Fibroblast of mammary gland (primary cell): ENCODE data around the gene LINGO3.
A peak's percentile ranks its signal among the peaks of the same experiment; 100 is the strongest.

Experiments
- DNase-seq: peaks from one replicate; pipeline ENCODE4 v3.0.0-alpha.2; 2010; ENCODE audit warnings: low read depth
- H3K4me3 ChIP-seq: 2 replicates; pipeline ENCODE4 v1.5.1; 2011; ENCODE audit warnings: low read depth, mild to moderate bottlenecking, low read length, moderate library complexity; ENCODE audit not compliant: control insufficient read depth
- TF ChIP-seq, protein P1 (sequence below): conservative IDR thresholded peaks from 2 replicates; pipeline ENCODE4 v1.5.1; 2011; ENCODE audit warnings: low read depth, low read length, inconsistent platforms; ENCODE audit not compliant: control insufficient read depth, insufficient read depth

Gene LINGO3

GRCh38 chr19:2266183-2266993 lies 41.6 kb downstream of the LINGO3 start:
- TF ChIP-seq, protein P1, sequence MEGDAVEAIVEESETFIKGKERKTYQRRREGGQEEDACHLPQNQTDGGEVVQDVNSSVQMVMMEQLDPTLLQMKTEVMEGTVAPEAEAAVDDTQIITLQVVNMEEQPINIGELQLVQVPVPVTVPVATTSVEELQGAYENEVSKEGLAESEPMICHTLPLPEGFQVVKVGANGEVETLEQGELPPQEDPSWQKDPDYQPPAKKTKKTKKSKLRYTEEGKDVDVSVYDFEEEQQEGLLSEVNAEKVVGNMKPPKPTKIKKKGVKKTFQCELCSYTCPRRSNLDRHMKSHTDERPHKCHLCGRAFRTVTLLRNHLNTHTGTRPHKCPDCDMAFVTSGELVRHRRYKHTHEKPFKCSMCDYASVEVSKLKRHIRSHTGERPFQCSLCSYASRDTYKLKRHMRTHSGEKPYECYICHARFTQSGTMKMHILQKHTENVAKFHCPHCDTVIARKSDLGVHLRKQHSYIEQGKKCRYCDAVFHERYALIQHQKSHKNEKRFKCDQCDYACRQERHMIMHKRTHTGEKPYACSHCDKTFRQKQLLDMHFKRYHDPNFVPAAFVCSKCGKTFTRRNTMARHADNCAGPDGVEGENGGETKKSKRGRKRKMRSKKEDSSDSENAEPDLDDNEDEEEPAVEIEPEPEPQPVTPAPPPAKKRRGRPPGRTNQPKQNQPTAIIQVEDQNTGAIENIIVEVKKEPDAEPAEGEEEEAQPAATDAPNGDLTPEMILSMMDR: no peak
- DNase-seq: peak; percentile 82
- H3K4me3 ChIP-seq: no peak overlapping the region

DNA sequence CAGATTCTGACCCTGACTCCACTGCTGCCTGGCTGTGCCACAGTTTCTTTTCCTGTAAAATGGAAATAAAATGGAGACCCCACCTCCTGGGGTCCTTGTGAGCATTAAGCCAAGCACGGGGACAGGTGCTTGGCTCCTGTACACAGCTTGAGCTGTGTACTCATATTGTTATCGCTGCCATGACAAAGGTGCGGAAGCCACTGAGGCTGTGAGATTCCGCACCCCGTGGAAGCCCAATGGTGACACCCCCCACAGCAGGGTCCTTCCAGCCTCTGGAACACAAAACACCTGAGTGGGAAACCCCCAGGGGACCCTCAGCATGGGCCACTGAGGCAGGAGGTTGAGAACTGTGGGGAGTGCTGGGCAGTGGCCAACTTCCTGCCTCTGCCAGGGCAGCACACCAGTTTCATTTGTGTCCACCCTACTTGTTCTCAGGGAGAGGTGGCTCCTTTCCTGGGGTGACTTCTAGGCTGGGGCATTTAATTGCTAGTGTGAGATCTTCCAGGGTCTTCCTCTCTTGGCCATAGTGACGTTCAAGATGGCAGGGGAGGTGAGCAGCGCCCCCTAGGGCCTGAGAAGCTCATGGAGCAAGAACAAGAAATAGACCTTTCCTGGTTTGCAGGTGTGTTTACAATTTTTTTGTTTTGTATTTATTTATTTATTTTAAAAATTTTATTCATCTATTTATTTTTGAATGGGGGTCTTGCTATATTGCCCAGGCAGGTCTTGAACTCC lies 46.3 kb downstream of the LINGO3 start:
- DNase-seq: peak; percentile 43
- H3K4me3 ChIP-seq: no peak overlapping the region
- TF ChIP-seq, protein P1: peak; percentile 70

- DNase-seq: peak; percentile 54
- TF ChIP-seq, protein P1: no peak
These were observed 47.6 kb downstream of the LINGO3 start for GRCh38 chr19:2260341-2260805.

DNA sequence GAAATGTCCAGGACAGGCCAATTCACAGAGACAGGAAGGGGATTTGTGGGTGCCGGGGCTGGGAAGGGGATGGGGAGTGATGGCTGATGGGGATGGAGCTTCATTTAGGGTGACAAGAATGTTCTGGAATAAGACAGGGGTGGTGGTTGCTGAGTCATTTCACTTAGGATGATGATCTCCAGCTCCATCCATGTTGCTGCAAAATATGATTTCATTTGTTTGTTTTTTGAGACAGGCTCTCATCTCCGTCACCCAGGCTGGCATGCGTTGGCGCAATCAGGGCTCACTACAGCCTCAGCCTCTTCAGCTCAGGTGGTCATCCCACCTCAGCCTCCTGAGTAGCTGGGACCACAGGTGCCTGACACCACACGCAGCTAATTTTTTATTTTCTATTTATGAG lies 48.6 kb downstream of the LINGO3 start:
- peak; percentile 48 for DNase-seq
- TF ChIP-seq, protein P1: no peak
- no peak overlapping the region for H3K4me3 ChIP-seq

More at GRCh38 chr19:2260341-2260805, 47.6 kb downstream of the LINGO3 start:
- H3K4me3 ChIP-seq: no peak overlapping the region
